Stimulated activated naive B cell treated with anti-CD40 and anti-IgM and Interleukin-4, amounts not matched to agents 10 μg/mL and 1 μg/mL and 100 μg/mL, for 72 hours (primary cell): ENCODE measurements around the gene ZDHHC5.

ENCODE experiments used
- ATAC-seq, 2 donors: fragments of 150-1000 bp; cut with Tn5 transposase; replicated peaks; 2 replicates each; pipeline ENCODE4 v1.10.0; 2021; ENCODE audit warnings: moderate library complexity in 1 of 2
- DNase-seq: peaks from one replicate; pipeline ENCODE4 v3.0.0; 2021
- H3K27ac Mint-ChIP-seq: one replicate; pipeline ENCODE4 v1.8.0; 2022; ENCODE audit warnings: mild to moderate bottlenecking, mixed read lengths
- H3K27me3 Mint-ChIP-seq, 2 donors: one replicate each; pipeline ENCODE4 v1.8.0; 2022; ENCODE audit warnings: mixed read lengths in 2 of 2
- H3K36me3 Mint-ChIP-seq, 2 donors: one replicate each; pipeline ENCODE4 v1.8.0; 2022; ENCODE audit warnings: mixed read lengths in 2 of 2, mild to moderate bottlenecking in 1 of 2
- H3K4me1 Mint-ChIP-seq, 2 donors: one replicate each; pipeline ENCODE4 v1.8.0; 2022; ENCODE audit warnings: mixed read lengths in 2 of 2, mild to moderate bottlenecking in 1 of 2
- H3K4me3 Mint-ChIP-seq, 2 donors: one replicate each; pipeline ENCODE4 v1.8.0; 2022; ENCODE audit warnings: mild to moderate bottlenecking in 2 of 2, mixed read lengths in 2 of 2, moderate library complexity in 1 of 2
- H3K9me3 Mint-ChIP-seq, 2 donors: one replicate each; pipeline ENCODE4 v1.8.0; 2022; ENCODE audit warnings: mixed read lengths in 2 of 2, mild to moderate bottlenecking in 1 of 2

Gene ZDHHC5

GRCh38 chr11:57667736-57668433, at the start of gene ZDHHC5:
TSS of gene ZDHHC5 (plus strand) at chr11:57668114. CDS start at chr11:57673091, 4,977 bp downstream.
- Mint-ChIP-seq H3K27me3 (no peaks in the 10 kb centered on the region), H3K4me3 (peak within 1 kb of the TSS; percentile 98 to 99), H3K27ac (peak within 1 kb of the TSS; percentile 100), H3K4me1 (peaks cover 19 to 37% of the 10 kb centered on the region in 2 donors), H3K36me3 (peaks cover 16 to 17% of the 10 kb centered on the region in 2 donors), H3K9me3 (no peaks in the 10 kb centered on the region)
- DNase-seq = peak; percentile 100
- ATAC-seq = peak; percentile 88

- DNase-seq = no peak
- peaks cover 4% of the 10 kb centered on the region in 2 donors for H3K36me3 Mint-ChIP-seq
- no peaks in the 10 kb centered on the region for H3K4me1 Mint-ChIP-seq
- peaks cover 3 to 4% of the 10 kb centered on the region in 2 donors for H3K9me3 Mint-ChIP-seq
- no peak overlapping the region for H3K27ac Mint-ChIP-seq
- peaks cover 25 to 42% of the 10 kb centered on the region in 2 donors for H3K27me3 Mint-ChIP-seq
- H3K4me3 Mint-ChIP-seq = no peak overlapping the region
- ATAC-seq = no peak
Measured at GRCh38 chr11:57618438-57618837, 49.5 kb upstream of the ZDHHC5 start.

DNA sequence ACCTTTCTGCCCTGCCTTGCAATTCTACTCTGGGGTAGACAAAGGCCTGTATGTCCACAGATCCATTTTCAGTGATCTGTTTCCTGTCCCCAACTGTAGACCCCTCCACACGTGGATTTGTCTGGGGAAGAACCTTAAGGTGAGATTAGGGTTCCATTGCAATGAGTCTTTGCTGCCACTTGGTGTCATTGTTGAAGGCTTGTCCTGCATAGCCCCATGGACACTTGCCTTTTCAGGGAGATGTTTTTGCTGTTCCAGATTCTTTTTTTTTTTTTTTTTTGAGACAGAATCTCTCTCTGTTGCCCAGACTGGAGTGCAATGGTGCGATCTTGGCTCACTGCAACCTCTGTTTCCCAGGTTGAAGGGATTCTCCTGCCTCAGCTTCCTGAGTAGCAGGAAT, 48.6 kb upstream of the ZDHHC5 start:
- H3K4me3 Mint-ChIP-seq = no peak overlapping the region
- H3K27ac Mint-ChIP-seq = no peak overlapping the region
- H3K4me1 Mint-ChIP-seq = no peaks in the 10 kb centered on the region
- ATAC-seq = no peak
- H3K27me3 Mint-ChIP-seq = peaks cover 25 to 42% of the 10 kb centered on the region in 2 donors
- DNase-seq = no peak
- peaks cover 4% of the 10 kb centered on the region in 2 donors for H3K36me3 Mint-ChIP-seq
- peaks cover 3 to 4% of the 10 kb centered on the region in 2 donors for H3K9me3 Mint-ChIP-seq

DNA sequence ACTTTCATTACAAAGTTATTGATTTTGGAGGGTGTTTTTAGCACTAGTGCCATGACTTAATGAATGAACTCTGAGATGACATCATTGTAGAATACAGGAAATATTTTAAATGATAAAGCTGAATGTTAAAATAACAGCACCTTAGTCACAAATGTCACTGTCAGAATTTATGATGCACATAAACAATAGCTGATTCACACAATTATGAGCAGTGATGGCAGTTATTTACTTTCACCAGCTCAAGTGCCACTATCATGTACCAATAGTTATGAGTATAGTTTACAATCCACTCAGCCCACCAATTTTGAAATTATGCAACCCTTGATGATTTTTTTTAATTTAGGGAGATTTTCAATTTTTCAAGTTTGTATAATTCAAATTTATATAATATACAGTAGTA, 47.4 kb upstream of the ZDHHC5 start:
- H3K4me1 Mint-ChIP-seq = no peaks in the 10 kb centered on the region
- ATAC-seq (no peak), DNase-seq (no peak)
- H3K9me3 Mint-ChIP-seq = peaks cover 3 to 4% of the 10 kb centered on the region in 2 donors
- H3K27ac Mint-ChIP-seq = no peak overlapping the region
- no peak overlapping the region for H3K4me3 Mint-ChIP-seq
- H3K36me3 Mint-ChIP-seq = peaks cover 4% of the 10 kb centered on the region in 2 donors
- peaks cover 25 to 42% of the 10 kb centered on the region in 2 donors for H3K27me3 Mint-ChIP-seq

DNA sequence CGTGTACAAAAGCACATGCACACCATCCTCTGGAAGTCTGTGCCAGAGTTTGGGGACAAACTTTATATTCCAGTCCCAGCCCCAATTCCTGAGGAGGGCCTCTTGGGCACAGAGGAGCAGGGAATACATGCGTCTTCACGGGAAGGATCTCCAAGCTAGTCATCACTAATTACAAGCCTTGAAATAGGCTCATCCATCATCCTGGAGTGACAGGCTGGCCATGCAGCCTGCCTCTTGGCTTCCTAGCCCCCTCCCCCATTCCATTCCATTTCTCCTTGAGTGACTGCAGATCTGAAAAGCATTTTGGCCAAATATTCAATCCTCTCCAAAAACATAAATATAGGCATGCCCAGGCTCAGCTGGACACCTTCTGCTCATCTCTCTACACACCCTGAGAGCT, 45.7 kb upstream of the ZDHHC5 start:
- Mint-ChIP-seq H3K4me1 (no peaks in the 10 kb centered on the region), H3K9me3 (peaks cover 3 to 4% of the 10 kb centered on the region in 2 donors), H3K36me3 (peaks cover 4% of the 10 kb centered on the region in 2 donors), H3K27ac (no peak overlapping the region), H3K4me3 (no peak overlapping the region), H3K27me3 (peaks cover 17 to 31% of the 10 kb centered on the region in 2 donors)
- no peak for ATAC-seq
- no peak for DNase-seq

DNA sequence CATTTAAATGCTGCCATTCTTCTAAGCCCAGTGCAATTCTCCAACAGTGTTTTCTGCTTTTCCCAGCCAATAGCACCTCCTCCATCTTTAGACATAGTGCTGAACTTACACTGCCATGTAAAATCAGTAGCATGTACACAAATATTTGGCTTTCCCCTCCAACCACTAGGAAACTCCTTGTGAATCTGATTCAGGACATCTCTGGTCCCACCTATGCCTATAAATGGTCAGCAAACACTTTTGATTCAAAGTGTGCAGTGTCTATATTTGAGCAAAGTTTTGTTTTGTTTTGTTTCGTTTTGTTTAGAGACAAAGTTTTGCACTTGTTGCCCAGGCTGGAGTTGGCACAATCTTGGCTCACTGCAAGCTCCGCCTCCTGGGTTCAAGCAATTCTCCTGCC, 43.0 kb upstream of the ZDHHC5 start:
- DNase-seq (no peak), ATAC-seq (no peak)
- H3K4me1 Mint-ChIP-seq = no peaks in the 10 kb centered on the region
- H3K4me3 Mint-ChIP-seq = no peak overlapping the region
- H3K27ac Mint-ChIP-seq = no peak overlapping the region
- no peaks in the 10 kb centered on the region for H3K9me3 Mint-ChIP-seq
- peaks cover 22 to 38% of the 10 kb centered on the region in 2 donors for H3K27me3 Mint-ChIP-seq
- H3K36me3 Mint-ChIP-seq = peaks cover 0 to 4% of the 10 kb centered on the region in 2 donors

- H3K36me3 Mint-ChIP-seq = peaks cover 0 to 3% of the 10 kb centered on the region in 2 donors
- H3K27me3 Mint-ChIP-seq = peaks cover 24 to 37% of the 10 kb centered on the region in 2 donors
- no peak overlapping the region for H3K27ac Mint-ChIP-seq
- DNase-seq (no peak), ATAC-seq (no peak)
- H3K4me3 Mint-ChIP-seq = no peak overlapping the region
- H3K4me1 Mint-ChIP-seq = no peaks in the 10 kb centered on the region
- H3K9me3 Mint-ChIP-seq = no peaks in the 10 kb centered on the region
Measured at GRCh38 chr11:57626895-57627294, 41.0 kb upstream of the ZDHHC5 start.

DNA sequence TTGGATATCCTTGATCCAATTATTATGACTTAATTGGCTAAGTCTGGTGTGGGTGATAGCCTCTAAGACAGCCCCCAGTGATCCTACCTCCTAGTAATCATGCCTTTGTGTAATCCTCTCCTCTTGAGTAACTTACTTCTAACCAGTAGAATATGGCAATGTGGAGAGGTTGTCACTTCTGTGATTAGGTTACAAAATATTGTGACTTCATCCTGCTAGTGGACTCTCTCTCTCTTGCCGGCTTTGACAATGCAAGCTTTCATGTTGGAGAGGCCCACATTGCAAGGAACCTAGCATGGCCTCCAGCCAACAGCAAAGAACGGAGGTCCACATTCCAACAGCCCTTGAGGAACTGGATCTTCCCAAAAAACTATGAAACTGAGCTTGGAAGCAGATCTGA, 37.7 kb upstream of the ZDHHC5 start:
- Mint-ChIP-seq H3K9me3 (no peaks in the 10 kb centered on the region), H3K27ac (no peak overlapping the region), H3K36me3 (no peaks in the 10 kb centered on the region), H3K4me1 (no peaks in the 10 kb centered on the region), H3K4me3 (no peak overlapping the region), H3K27me3 (peaks cover 32 to 53% of the 10 kb centered on the region in 2 donors)
- DNase-seq (no peak), ATAC-seq (no peak)

DNA sequence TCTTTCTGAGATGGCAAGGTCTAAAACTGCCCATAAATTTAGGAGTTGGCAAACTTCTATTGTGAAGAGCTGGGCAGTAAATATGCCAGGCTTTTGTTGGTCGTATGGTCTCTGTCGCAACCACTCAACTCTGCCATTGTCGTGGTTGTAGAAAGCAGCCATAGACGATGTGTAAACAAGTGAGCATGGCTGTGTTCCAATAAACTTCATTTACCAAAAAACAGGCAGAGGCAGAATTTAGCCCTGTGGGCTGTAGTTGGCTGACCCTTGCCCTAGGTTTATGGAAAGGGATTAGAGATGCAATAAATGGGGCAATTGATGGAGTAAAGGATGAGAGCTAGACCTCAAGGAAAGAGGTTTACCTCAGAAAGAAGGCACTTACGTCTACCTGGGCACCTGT, 35.8 kb upstream of the ZDHHC5 start:
- ATAC-seq = no peak
- no peaks in the 10 kb centered on the region for H3K4me1 Mint-ChIP-seq
- H3K9me3 Mint-ChIP-seq = no peaks in the 10 kb centered on the region
- DNase-seq = no peak
- H3K27ac Mint-ChIP-seq = no peak overlapping the region
- peaks cover 41 to 54% of the 10 kb centered on the region in 2 donors for H3K27me3 Mint-ChIP-seq
- no peak overlapping the region for H3K4me3 Mint-ChIP-seq
- no peaks in the 10 kb centered on the region for H3K36me3 Mint-ChIP-seq

- H3K9me3 Mint-ChIP-seq = no peaks in the 10 kb centered on the region
- DNase-seq (no peak), ATAC-seq (no peak)
- H3K27ac Mint-ChIP-seq = no peak overlapping the region
- H3K27me3 Mint-ChIP-seq = peaks cover 49 to 67% of the 10 kb centered on the region in 2 donors
- peaks cover 6 to 12% of the 10 kb centered on the region in 2 donors for H3K4me1 Mint-ChIP-seq
- H3K4me3 Mint-ChIP-seq = no peak overlapping the region
- H3K36me3 Mint-ChIP-seq = no peaks in the 10 kb centered on the region
Measured at GRCh38 chr11:57633394-57634070, 34.4 kb upstream of the ZDHHC5 start.

DNA sequence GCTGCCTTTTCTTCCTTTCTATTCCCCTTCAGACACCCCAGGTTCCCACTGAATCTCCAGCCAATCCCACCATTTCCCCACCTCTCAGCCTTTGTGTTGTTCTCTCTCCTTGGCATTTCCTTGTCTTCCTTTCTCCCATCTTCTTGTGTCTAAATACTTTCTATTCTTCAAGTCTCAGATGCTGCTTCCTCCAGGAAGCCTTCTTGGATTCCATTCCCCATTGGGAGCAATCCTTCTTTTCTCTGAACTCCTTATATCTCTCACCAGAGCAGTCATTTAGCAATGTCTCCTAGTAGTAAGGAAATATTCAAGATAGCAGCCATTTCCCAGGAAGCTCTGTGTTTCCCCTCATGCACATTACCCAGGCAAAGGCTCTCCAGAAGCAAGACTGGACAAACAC, 33.6 kb upstream of the ZDHHC5 start:
- Mint-ChIP-seq H3K4me1 (peaks cover 12 to 20% of the 10 kb centered on the region in 2 donors), H3K36me3 (no peaks in the 10 kb centered on the region), H3K4me3 (no peak overlapping the region), H3K9me3 (no peaks in the 10 kb centered on the region), H3K27me3 (peaks cover 54 to 67% of the 10 kb centered on the region in 2 donors), H3K27ac (no peak overlapping the region)
- DNase-seq = no peak
- no peak for ATAC-seq

GRCh38 chr11:57635246-57635645, 32.7 kb upstream of the ZDHHC5 start:
- no peaks in the 10 kb centered on the region for H3K9me3 Mint-ChIP-seq
- peaks cover 53 to 65% of the 10 kb centered on the region in 2 donors for H3K27me3 Mint-ChIP-seq
- peaks cover 12 to 24% of the 10 kb centered on the region in 2 donors for H3K4me1 Mint-ChIP-seq
- DNase-seq (no peak), ATAC-seq (no peak)
- H3K4me3 Mint-ChIP-seq = no peak overlapping the region
- H3K36me3 Mint-ChIP-seq = no peaks in the 10 kb centered on the region
- no peak overlapping the region for H3K27ac Mint-ChIP-seq

- Mint-ChIP-seq H3K27me3 (peaks cover 44% of the 10 kb centered on the region in 2 donors), H3K27ac (peak overlapping the region; percentile 88), H3K36me3 (no peaks in the 10 kb centered on the region), H3K4me1 (peaks cover 12 to 30% of the 10 kb centered on the region in 2 donors), H3K4me3 (peak overlapping the region; percentile 88 to 90), H3K9me3 (no peaks in the 10 kb centered on the region)
- no peak for ATAC-seq
- no peak for DNase-seq
Measured at GRCh38 chr11:57637626-57638004, 30.3 kb upstream of the ZDHHC5 start.

GRCh38 chr11:57638005-57638781, 29.7 kb upstream of the ZDHHC5 start:
- Mint-ChIP-seq H3K27me3 (peaks cover 42 to 46% of the 10 kb centered on the region in 2 donors), H3K4me3 (peak overlapping the region; percentile 88 to 90), H3K9me3 (no peaks in the 10 kb centered on the region), H3K36me3 (no peaks in the 10 kb centered on the region), H3K27ac (peak overlapping the region; percentile 88), H3K4me1 (peaks cover 12 to 30% of the 10 kb centered on the region in 2 donors)
- peak; percentile 41 to 54 for ATAC-seq
- DNase-seq = no peak
